ENCODE results near the gene CCDC107. TPM values are rescaled to one million over a fixed set of nuclear protein-coding genes. Genes with fewer than 3 reads are reported as not detected.

Gene CCDC107
- total RNA-seq, 2 donors from 2014 or later, result 25.0 to 33.1 TPM

GRCh38 chr9:35689542-35690293, 31.6 kb downstream of the CCDC107 start, which contains the start of gene TPM2:
TPM2 (minus strand) TSS chr9:35689925; CDS start chr9:35689817, 108 bp downstream.
- peak; percentile 27 for ATAC-seq
- intact Hi-C loops (cut with DNase I, micrococcal nuclease), result loop anchor here in 1 of 2 donors (5.0 kb wide), 1 partner anchor 32 kb away; the partner anchor contains the start of genes CCDC107 and RMRP
- DNase-seq, result peak; percentile 63 to 75

- DNase-seq (no peak), ATAC-seq (no peak)
- intact Hi-C loops (cut with DNase I, micrococcal nuclease), result loop anchor here in 1 of 2 donors (5.0 kb wide), 1 partner anchor 33 kb away; the partner anchor contains the start of genes CCDC107 and RMRP
Measured at GRCh38 chr9:35690294-35690613, 32.2 kb downstream of the CCDC107 start.

DNA sequence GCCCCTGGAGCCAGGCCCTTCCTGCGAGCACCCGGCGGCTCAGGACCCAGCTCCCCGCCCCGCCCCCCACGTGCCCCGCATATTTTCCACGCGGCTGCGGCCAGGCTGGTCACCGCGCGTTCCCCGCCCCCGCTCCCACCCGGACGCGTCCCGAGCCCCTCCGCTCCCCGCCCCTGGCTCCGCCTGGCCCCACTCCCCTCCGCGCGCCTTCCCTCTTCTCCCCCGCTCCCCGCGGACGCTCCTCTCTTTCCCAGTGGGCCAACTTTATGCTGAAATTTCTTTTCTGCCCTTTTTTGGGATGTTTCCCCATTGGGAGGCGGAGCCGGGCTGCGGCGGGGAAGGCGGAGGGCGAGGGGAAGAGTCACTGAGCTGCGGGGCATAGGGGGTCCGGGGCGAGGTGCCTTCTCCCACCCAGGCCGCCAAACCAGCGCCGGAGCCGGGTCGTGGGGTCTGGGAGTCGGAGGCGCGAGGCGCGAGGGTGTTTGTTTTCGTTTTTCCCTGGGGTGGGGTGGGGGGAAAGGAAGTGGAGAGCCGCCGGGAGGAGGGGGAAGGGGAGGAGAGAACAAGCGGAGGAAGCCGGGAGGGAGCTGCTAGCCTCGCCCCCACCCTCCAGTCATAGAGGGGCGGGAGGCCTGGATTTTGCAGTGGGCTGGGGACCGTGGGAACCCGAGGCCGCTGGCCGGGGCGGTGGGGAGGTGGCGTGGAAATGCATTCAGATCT, 32.7 kb downstream of the CCDC107 start:
- intact Hi-C loops (cut with DNase I, micrococcal nuclease), result loop anchor here in 1 of 2 donors (5.0 kb wide), 1 partner anchor 33 kb away; the partner anchor contains the start of genes CCDC107 and RMRP
- DNase-seq, result peak; percentile 73 to 79
- ATAC-seq, result peak; percentile 61

GRCh38 chr9:35691334-35691650, 33.2 kb downstream of the CCDC107 start:
- DNase-seq (no peak), ATAC-seq (no peak)
- intact Hi-C loops (cut with DNase I, micrococcal nuclease), result loop anchor here in 1 of 2 donors (5.0 kb wide), 1 partner anchor 34 kb away; the partner anchor contains the start of genes CCDC107 and RMRP

- no peak for ATAC-seq
- intact Hi-C loops (cut with DNase I, micrococcal nuclease), result loop anchor here in 1 of 2 donors (5.0 kb wide), 1 partner anchor 35 kb away; the partner anchor contains the start of genes CCDC107 and RMRP
- no peak for DNase-seq
Measured at GRCh38 chr9:35691757-35692301, 33.7 kb downstream of the CCDC107 start.

- DNase-seq (no peak), ATAC-seq (peak; percentile 73)
- intact Hi-C loops (cut with DNase I, micrococcal nuclease), result no loop called here
Measured at GRCh38 chr9:35695943-35696401, 37.9 kb downstream of the CCDC107 start.

DNA sequence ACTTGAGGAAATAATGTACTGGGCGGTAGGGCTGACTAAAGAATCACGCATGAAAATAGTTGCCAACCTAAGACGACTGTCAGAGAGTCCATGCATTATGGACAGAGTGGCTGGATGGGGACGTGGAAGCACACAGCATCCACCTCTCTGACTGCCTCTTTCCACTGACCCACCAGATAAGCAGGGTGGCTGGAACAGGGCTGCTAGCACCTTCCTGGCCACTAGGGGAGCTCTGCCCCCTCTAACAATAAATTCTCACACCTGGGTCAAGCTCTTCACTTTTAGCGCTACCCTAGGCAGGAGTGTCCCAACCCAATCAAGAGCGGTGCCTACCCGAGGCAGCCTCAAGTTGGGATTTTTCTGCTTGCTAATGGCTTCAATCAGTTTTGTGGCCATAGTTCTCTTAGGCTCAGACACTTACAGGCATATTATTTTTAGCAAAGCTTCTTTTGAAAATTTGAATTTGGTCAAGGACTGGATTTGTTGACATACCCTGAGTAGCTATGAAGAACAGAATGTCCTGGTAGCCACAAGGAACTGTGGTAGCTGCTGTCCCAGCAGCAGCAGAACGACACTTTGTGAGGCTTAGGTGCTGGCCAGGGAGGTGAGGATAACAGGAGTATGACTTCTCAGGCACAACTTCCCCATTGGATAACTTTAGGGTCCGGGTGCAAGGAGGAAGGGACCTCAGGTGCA, 38.6 kb downstream of the CCDC107 start:
- intact Hi-C loops (cut with DNase I, micrococcal nuclease), result no loop called here
- ATAC-seq (peak; percentile 86), DNase-seq (peak in 1 of 2 donors; percentile 73)

GRCh38 chr9:35697486-35697885, 39.4 kb downstream of the CCDC107 start:
- no peak for DNase-seq
- ATAC-seq, result no peak
- intact Hi-C loops (cut with DNase I, micrococcal nuclease), result no loop called here

- ATAC-seq (no peak), DNase-seq (no peak)
- intact Hi-C loops (cut with DNase I, micrococcal nuclease), result no loop called here
Measured at GRCh38 chr9:35698231-35698630, 40.1 kb downstream of the CCDC107 start.

DNA sequence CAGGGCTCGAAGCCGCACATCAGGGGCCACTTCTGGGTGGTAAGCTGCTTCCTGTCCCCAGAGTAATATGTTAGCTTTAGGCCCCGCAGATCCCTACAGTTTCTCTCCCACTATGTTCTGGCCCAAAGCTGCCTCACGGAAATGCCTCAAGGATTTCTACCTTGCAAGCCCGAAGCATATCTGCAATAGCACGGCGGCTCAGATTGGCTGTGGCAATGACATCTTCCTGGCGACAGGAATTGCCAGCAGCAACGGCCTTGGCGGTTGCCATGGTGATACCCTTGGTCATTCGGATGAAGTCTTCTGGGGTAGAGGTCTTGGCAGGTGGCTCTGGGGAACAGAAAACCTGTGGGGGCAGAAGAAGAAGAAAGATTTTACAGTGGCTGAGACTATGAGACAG, 41.9 kb downstream of the CCDC107 start:
- intact Hi-C loops (cut with DNase I, micrococcal nuclease), result no loop called here
- DNase-seq, result no peak
- no peak for ATAC-seq

DNA sequence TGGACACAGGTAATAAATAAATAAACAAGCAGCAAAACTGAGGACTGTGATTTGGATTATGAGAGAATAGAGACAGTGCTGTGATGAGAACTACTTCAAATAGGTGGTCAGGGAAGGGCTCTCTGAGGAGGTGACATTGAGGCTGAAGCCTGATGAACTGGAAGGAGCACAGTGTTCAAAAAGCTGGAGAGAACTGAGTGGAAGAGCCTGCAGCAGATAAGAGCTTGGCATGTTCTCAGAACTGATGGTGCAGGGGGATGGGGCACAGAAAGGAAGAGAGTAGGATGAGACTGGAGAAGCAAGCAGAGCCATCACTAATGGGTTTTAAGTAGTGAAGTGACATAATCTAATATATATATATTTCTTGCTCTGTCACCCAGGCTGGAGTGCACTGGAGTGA, 42.9 kb downstream of the CCDC107 start:
- no peak for ATAC-seq
- DNase-seq, result no peak
- intact Hi-C loops (cut with DNase I, micrococcal nuclease), result no loop called here

DNA sequence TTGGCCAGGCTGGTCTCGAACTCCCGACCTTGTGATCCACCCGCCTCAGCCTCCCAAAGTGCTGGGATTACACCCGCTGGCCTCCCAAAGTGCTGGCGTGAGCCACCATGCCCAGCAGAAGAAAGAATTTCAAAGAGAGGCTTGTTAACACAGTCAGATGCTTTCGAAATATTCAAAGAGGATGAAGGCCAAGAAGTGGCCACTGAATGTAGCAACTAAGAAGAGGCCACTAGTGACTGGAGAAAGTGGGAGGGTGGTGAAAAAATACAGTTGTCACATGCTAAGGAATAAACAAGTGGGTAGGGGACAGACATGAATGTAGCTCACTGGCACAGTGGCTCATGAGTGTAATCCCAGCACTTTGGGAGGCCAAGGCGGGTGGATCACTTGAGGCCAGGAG, 44.6 kb downstream of the CCDC107 start:
- ATAC-seq (no peak), DNase-seq (no peak)
- intact Hi-C loops (cut with DNase I, micrococcal nuclease), result no loop called here

DNA sequence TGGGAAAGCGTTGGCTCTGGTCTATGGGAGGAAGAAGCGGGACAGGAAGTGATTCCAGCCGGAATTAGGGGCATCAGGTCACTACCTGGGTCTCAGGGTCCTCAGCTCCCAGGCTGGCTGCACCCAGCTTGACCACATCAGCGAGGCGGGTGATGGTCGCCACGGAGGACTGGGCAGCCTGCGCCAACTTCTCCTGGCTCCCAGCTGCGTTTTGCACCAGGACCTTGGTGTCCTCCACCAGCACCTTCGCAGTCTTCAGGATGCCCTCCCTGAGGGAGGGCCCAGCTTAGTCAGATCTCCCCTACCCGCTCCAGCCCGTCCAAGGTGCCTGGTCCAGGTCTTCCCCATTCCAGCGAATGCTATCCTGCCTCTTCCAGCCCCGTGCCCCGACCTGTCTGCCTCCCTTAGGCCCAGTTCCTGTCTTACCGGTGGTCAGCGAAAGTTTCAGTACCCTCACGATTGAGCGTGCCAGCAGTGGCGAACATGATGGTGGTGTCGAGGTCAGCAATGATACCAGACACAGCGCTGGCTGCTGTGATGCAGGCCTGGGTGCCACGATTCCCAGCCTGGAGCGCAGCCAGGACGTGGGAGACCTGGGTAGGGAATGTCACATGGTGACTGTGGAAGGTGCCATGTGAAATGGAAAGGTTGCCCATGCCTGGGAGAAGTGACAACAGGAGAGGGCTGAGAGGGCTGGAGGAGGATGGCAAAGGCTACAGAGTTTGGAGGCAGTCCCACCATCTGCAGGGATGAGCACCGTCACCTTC, 46.0 kb downstream of the CCDC107 start:
- no peak for ATAC-seq
- intact Hi-C loops (cut with DNase I, micrococcal nuclease), result no loop called here

GRCh38 chr9:35705372-35705771, 47.3 kb downstream of the CCDC107 start:
- DNase-seq, result no peak
- no peak for ATAC-seq
- intact Hi-C loops (cut with DNase I, micrococcal nuclease), result no loop called here

More for the DNA sequence above, 46.0 kb downstream of the CCDC107 start:
- no peak for DNase-seq

GRCh38 chr9:35705836-35706430, 47.8 kb downstream of the CCDC107 start:
- intact Hi-C loops (cut with DNase I, micrococcal nuclease), result no loop called here
- DNase-seq, result no peak
- ATAC-seq, result peak; percentile 6

- no peak for ATAC-seq
Measured at GRCh38 chr9:35706951-35707350, 48.9 kb downstream of the CCDC107 start.

GRCh38 chr9:35708146-35708545, 50.1 kb downstream of the CCDC107 start:
- no peak for DNase-seq
- intact Hi-C loops (cut with DNase I, micrococcal nuclease), result no loop called here
- no peak for ATAC-seq

More at GRCh38 chr9:35706951-35707350, 48.9 kb downstream of the CCDC107 start:
- intact Hi-C loops (cut with DNase I, micrococcal nuclease), result no loop called here
- DNase-seq, result no peak
